Measurements from ENCODE around the gene CDH8.

Gene CDH8

GRCh38 chr16:62050793-62051192 lies 14.6 kb upstream of the CDH8 start:
- no peaks in the 10 kb centered on the region for H3K79me1 ChIP-seq (ENCODE audit: low read length)
- no peaks in the 10 kb centered on the region for H3K9me3 ChIP-seq (ENCODE audit: insufficient read depth, low read depth, low read length)
- H3K4me2 ChIP-seq (ENCODE audit: low read length) = no peak overlapping the region
- no peaks in the 10 kb centered on the region for H3K36me3 ChIP-seq (ENCODE audit: control insufficient read depth in 1 of 2, insufficient read depth in 2 of 2, low read length in 2 of 2)
- H2AFZ ChIP-seq (ENCODE audit: insufficient read depth, low read length, poor library complexity) = no peak overlapping the region
- no peaks in the 10 kb centered on the region for H3K27me3 ChIP-seq (ENCODE audit: insufficient read depth, low read length)
- H3K18ac ChIP-seq (ENCODE audit: low read length) = no peak overlapping the region
- no peak overlapping the region for H3K4me3 ChIP-seq (ENCODE audit: low read depth, low read length)
- H4K8ac ChIP-seq (ENCODE audit: low read depth, low read length) = no peak overlapping the region
- H3K27ac ChIP-seq (ENCODE audit: low read depth, low read length) = no peak overlapping the region
- H2BK12ac ChIP-seq (ENCODE audit: low read length) = no peak overlapping the region
- H3K23ac ChIP-seq (ENCODE audit: low read length) = no peak overlapping the region
- no CpG with 5 or more reads among the region's 3 CpGs for WGBS (ENCODE audit: extremely low coverage, insufficient coverage, insufficient read length)
- no peaks in the 10 kb centered on the region for H3K4me1 ChIP-seq (ENCODE audit: control insufficient read depth in 1 of 2, insufficient read depth in 2 of 2, low read length in 2 of 2)
- no peak overlapping the region for H2BK5ac ChIP-seq (ENCODE audit: low read depth, low read length, poor library complexity)
- DNase-seq = no peak
- no peak overlapping the region for H3K9ac ChIP-seq (ENCODE audit: low read length)
- no peak overlapping the region for H2BK120ac ChIP-seq (ENCODE audit: insufficient read depth, low read length, poor library complexity)
- H2AK5ac ChIP-seq (ENCODE audit: low read length) = no peak overlapping the region
- no peaks in the 10 kb centered on the region for H3K79me2 ChIP-seq (ENCODE audit: control insufficient read depth, insufficient read depth, low read length, poor library complexity)
- H3K14ac ChIP-seq (ENCODE audit: low read length) = no peak overlapping the region
- no peak overlapping the region for H4K91ac ChIP-seq (ENCODE audit: low read depth, low read length)
- H3K4ac ChIP-seq (ENCODE audit: low read depth, low read length) = no peak overlapping the region
- no peak overlapping the region for H4K12ac ChIP-seq (ENCODE audit: low read depth, low read length)

GRCh38 chr16:62046801-62047200 lies 10.6 kb upstream of the CDH8 start:
- Histone ChIP-seq H4K12ac (ENCODE audit: low read depth, low read length) (no peak overlapping the region), H3K79me2 (ENCODE audit: control insufficient read depth, insufficient read depth, low read length, poor library complexity) (no peaks in the 10 kb centered on the region), H2BK120ac (ENCODE audit: insufficient read depth, low read length, poor library complexity) (no peak overlapping the region), H3K36me3 (ENCODE audit: control insufficient read depth in 1 of 2, insufficient read depth in 2 of 2, low read length in 2 of 2) (no peaks in the 10 kb centered on the region), H3K27ac (ENCODE audit: low read depth, low read length) (no peak overlapping the region), H3K9ac (ENCODE audit: low read length) (no peak overlapping the region), H3K9me3 (ENCODE audit: insufficient read depth, low read depth, low read length) (no peaks in the 10 kb centered on the region), H3K4me1 (ENCODE audit: control insufficient read depth in 1 of 2, insufficient read depth in 2 of 2, low read length in 2 of 2) (no peaks in the 10 kb centered on the region), H4K91ac (ENCODE audit: low read depth, low read length) (no peak overlapping the region), H2AFZ (ENCODE audit: insufficient read depth, low read length, poor library complexity) (no peak overlapping the region), H2BK12ac (ENCODE audit: low read length) (no peak overlapping the region), H3K14ac (ENCODE audit: low read length) (no peak overlapping the region), H4K8ac (ENCODE audit: low read depth, low read length) (no peak overlapping the region), H3K27me3 (ENCODE audit: insufficient read depth, low read length) (no peaks in the 10 kb centered on the region), H2BK5ac (ENCODE audit: low read depth, low read length, poor library complexity) (no peak overlapping the region), H3K4me2 (ENCODE audit: low read length) (no peak overlapping the region), H3K79me1 (ENCODE audit: low read length) (no peaks in the 10 kb centered on the region), H3K18ac (ENCODE audit: low read length) (no peak overlapping the region), H2AK5ac (ENCODE audit: low read length) (no peak overlapping the region), H3K4ac (ENCODE audit: low read depth, low read length) (no peak overlapping the region), H3K4me3 (ENCODE audit: low read depth, low read length) (no peak overlapping the region), H3K23ac (ENCODE audit: low read length) (no peak overlapping the region)
- no peak for DNase-seq
- WGBS (ENCODE audit: extremely low coverage, insufficient coverage, insufficient read length) = no CpG with 5 or more reads among the region's 1 CpG

- no CpG with 5 or more reads among the region's 4 CpGs for WGBS (ENCODE audit: extremely low coverage, insufficient coverage, insufficient read length)
- Histone ChIP-seq H3K14ac (ENCODE audit: low read length) (no peak overlapping the region), H4K8ac (ENCODE audit: low read depth, low read length) (no peak overlapping the region), H3K36me3 (ENCODE audit: control insufficient read depth in 1 of 2, insufficient read depth in 2 of 2, low read length in 2 of 2) (no peaks in the 10 kb centered on the region), H3K4ac (ENCODE audit: low read depth, low read length) (no peak overlapping the region), H2AFZ (ENCODE audit: insufficient read depth, low read length, poor library complexity) (no peak overlapping the region), H3K23ac (ENCODE audit: low read length) (no peak overlapping the region), H3K79me1 (ENCODE audit: low read length) (no peaks in the 10 kb centered on the region), H4K91ac (ENCODE audit: low read depth, low read length) (no peak overlapping the region), H3K4me2 (ENCODE audit: low read length) (no peak overlapping the region), H4K12ac (ENCODE audit: low read depth, low read length) (no peak overlapping the region), H3K27me3 (ENCODE audit: insufficient read depth, low read length) (peaks cover 7% of the 10 kb centered on the region), H2AK5ac (ENCODE audit: low read length) (no peak overlapping the region), H2BK120ac (ENCODE audit: insufficient read depth, low read length, poor library complexity) (no peak overlapping the region), H3K79me2 (ENCODE audit: control insufficient read depth, insufficient read depth, low read length, poor library complexity) (no peaks in the 10 kb centered on the region), H3K9ac (ENCODE audit: low read length) (no peak overlapping the region), H2BK12ac (ENCODE audit: low read length) (no peak overlapping the region), H3K27ac (ENCODE audit: low read depth, low read length) (no peak overlapping the region), H3K9me3 (ENCODE audit: insufficient read depth, low read depth, low read length) (no peaks in the 10 kb centered on the region), H3K4me1 (ENCODE audit: control insufficient read depth in 1 of 2, insufficient read depth in 2 of 2, low read length in 2 of 2) (peaks cover 6 to 7% of the 10 kb centered on the region in 2 experiments), H3K18ac (ENCODE audit: low read length) (no peak overlapping the region), H3K4me3 (ENCODE audit: low read depth, low read length) (no peak overlapping the region), H2BK5ac (ENCODE audit: low read depth, low read length, poor library complexity) (no peak overlapping the region)
- peak in 1 of 2 donors; percentile 56 for DNase-seq
Observed at GRCh38 chr16:62041401-62041800, 5.2 kb upstream of the CDH8 start.

GRCh38 chr16:62038646-62039045 lies 2.4 kb upstream of the CDH8 start:
- Histone ChIP-seq H3K27ac (ENCODE audit: low read depth, low read length) (no peak overlapping the region), H3K4ac (ENCODE audit: low read depth, low read length) (no peak overlapping the region), H3K4me1 (ENCODE audit: control insufficient read depth in 1 of 2, insufficient read depth in 2 of 2, low read length in 2 of 2) (peaks cover 19 to 27% of the 10 kb centered on the region in 2 experiments), H4K8ac (ENCODE audit: low read depth, low read length) (no peak overlapping the region), H3K36me3 (ENCODE audit: control insufficient read depth in 1 of 2, insufficient read depth in 2 of 2, low read length in 2 of 2) (no peaks in the 10 kb centered on the region), H2BK5ac (ENCODE audit: low read depth, low read length, poor library complexity) (no peak overlapping the region), H2AK5ac (ENCODE audit: low read length) (no peak overlapping the region), H3K27me3 (ENCODE audit: insufficient read depth, low read length) (peaks cover 10% of the 10 kb centered on the region), H3K9me3 (ENCODE audit: insufficient read depth, low read depth, low read length) (no peaks in the 10 kb centered on the region), H3K4me2 (ENCODE audit: low read length) (no peak overlapping the region), H3K18ac (ENCODE audit: low read length) (no peak overlapping the region), H3K79me2 (ENCODE audit: control insufficient read depth, insufficient read depth, low read length, poor library complexity) (no peaks in the 10 kb centered on the region), H4K91ac (ENCODE audit: low read depth, low read length) (no peak overlapping the region), H3K14ac (ENCODE audit: low read length) (no peak overlapping the region), H3K79me1 (ENCODE audit: low read length) (peaks cover 7% of the 10 kb centered on the region), H3K23ac (ENCODE audit: low read length) (no peak overlapping the region), H2BK120ac (ENCODE audit: insufficient read depth, low read length, poor library complexity) (no peak overlapping the region), H3K9ac (ENCODE audit: low read length) (no peak overlapping the region), H2AFZ (ENCODE audit: insufficient read depth, low read length, poor library complexity) (no peak overlapping the region), H3K4me3 (ENCODE audit: low read depth, low read length) (no peak overlapping the region), H2BK12ac (ENCODE audit: low read length) (no peak overlapping the region), H4K12ac (ENCODE audit: low read depth, low read length) (no peak overlapping the region)
- 100% methylated on average over 1 of the region's 3 CpGs for WGBS (ENCODE audit: extremely low coverage, insufficient coverage, insufficient read length)
- no peak for DNase-seq
